ENCODE results near the gene SKI. TPM values are rescaled to one million over a fixed set of nuclear protein-coding genes. Genes with fewer than 3 reads are reported as not detected.

The SKI gene
- total RNA-seq, 2 experiments from 2014 or later: 286 to 324 TPM

- Mint-ChIP-seq H3K4me1 (ENCODE audit: low read depth) (peaks cover 18% of the 10 kb centered on the region), H3K4me3 (no peak overlapping the region), H3K36me3 (ENCODE audit: low read depth) (no peaks in the 10 kb centered on the region), H3K9me3 (no peaks in the 10 kb centered on the region), H3K27me3 (no peaks in the 10 kb centered on the region), H3K27ac (no peak overlapping the region)
- TF ChIP-seq CTCF (IDR thresholded peaks at IDR 0.05): no peak
- DNase-seq (no peak), ATAC-seq (ENCODE audit: poor library complexity) (no peak)
- ChIA-PET CTCF (interaction anchor here (0.8 kb wide), 1 partner anchor 113 kb away, joined by 4 read pairs; no protein-coding TSS in a partner anchor), POLR2A (interaction anchor here (0.6 to 1.0 kb wide), 3 partner anchors 89 to 189 kb away, joined by 3 read pairs; partner anchors contain the start of genes MORN1 and RER1)
- Histone ChIP-seq H3K9me3 (ENCODE audit: control insufficient read depth in 1 of 2, insufficient read depth in 1 of 2, low read length in 2 of 2) (no peaks in the 10 kb centered on the region), H3K4me3 (ENCODE audit: low read length) (no peak overlapping the region), H3K27me3 (ENCODE audit: control insufficient read depth in 1 of 2, insufficient read depth in 2 of 2, low read length in 2 of 2) (no peaks in the 10 kb centered on the region), H3K27ac (ENCODE audit: low read depth in 1 of 2, low read length in 2 of 2) (no peak overlapping the region), H3K4me1 (ENCODE audit: insufficient read depth, low read length) (peaks cover 53% of the 10 kb centered on the region), H3K36me3 (ENCODE audit: insufficient read depth, low read length) (no peaks in the 10 kb centered on the region)
- intact Hi-C loops (cut with DNase I, micrococcal nuclease): loop anchor here in 1 of 2 experiments (5.0 kb wide), 2 partner anchors 325 to 440 kb away; partner anchors contain the start of gene PANK4
Measured at GRCh38 chr1:2202008-2202575, 26.0 kb upstream of the SKI start.

- peaks cover 52% of the 10 kb centered on the region for H3K4me1 ChIP-seq (ENCODE audit: insufficient read depth, low read length)
- no peaks in the 10 kb centered on the region for H3K27me3 Mint-ChIP-seq
- H3K36me3 Mint-ChIP-seq (ENCODE audit: low read depth): no peaks in the 10 kb centered on the region
Measured at GRCh38 chr1:2202843-2203601, 25.1 kb upstream of the SKI start.

More at GRCh38 chr1:2202843-2203601, 25.1 kb upstream of the SKI start:
- H3K27me3 ChIP-seq (ENCODE audit: control insufficient read depth in 1 of 2, insufficient read depth in 2 of 2, low read length in 2 of 2): no peaks in the 10 kb centered on the region
- ATAC-seq (ENCODE audit: poor library complexity): no peak
- Mint-ChIP-seq H3K27ac (no peak overlapping the region), H3K4me3 (no peak overlapping the region), H3K9me3 (no peaks in the 10 kb centered on the region), H3K4me1 (ENCODE audit: low read depth) (peaks cover 18% of the 10 kb centered on the region)
- CTCF ChIA-PET: interaction anchor here (0.8 to 2.5 kb wide), 3 partner anchors 8 to 112 kb away, joined by 3 to 11 read pairs (median 4); partner anchors contain the start of gene FAAP20
- POLR2A ChIA-PET: interaction anchor here (0.6 to 2.4 kb wide), 5 partner anchors 8 to 188 kb away, joined by 3 to 10 read pairs (median 5); partner anchors contain the start of genes FAAP20, MORN1 and RER1
- H3K9me3 ChIP-seq (ENCODE audit: control insufficient read depth in 1 of 2, insufficient read depth in 1 of 2, low read length in 2 of 2): peaks cover 0 to 3% of the 10 kb centered on the region in 2 experiments
- H3K4me3 ChIP-seq (ENCODE audit: low read length): no peak overlapping the region
- TF ChIP-seq CTCF (IDR thresholded peaks at IDR 0.05): no peak
- H3K36me3 ChIP-seq (ENCODE audit: insufficient read depth, low read length): no peaks in the 10 kb centered on the region
- intact Hi-C loops (cut with DNase I, micrococcal nuclease): loop anchor here in 1 of 2 experiments (5.0 kb wide), 2 partner anchors 324 to 439 kb away; partner anchors contain the start of gene PANK4
- no peak for DNase-seq
- H3K27ac ChIP-seq (ENCODE audit: low read depth in 1 of 2, low read length in 2 of 2): no peak overlapping the region

Measured in CD4-positive, alpha-beta T cell (primary cell).